KMS-11 (cell line): ENCODE data around the gene CD300H.
"Not testable (repeated sequence)": the region's sequence is repeated elsewhere in the genome, so short reads cannot be mapped to it uniquely, and the experiment has no call there.

Experiments used
- H2AFZ ChIP-seq: fragments of 200-600 bp; sonication (generic); 2 replicates; pipeline ENCODE4 v1.6.1; 2016; ENCODE audit warnings: antibody characterized with exemption, mixed run types, low read depth
- H3K27ac ChIP-seq: fragments of 200-600 bp; sonication (generic); 2 replicates; pipeline ENCODE4 v1.6.1; 2016; ENCODE audit warnings: mild to moderate bottlenecking, mixed run types
- H3K27me3 ChIP-seq: fragments of 200-600 bp; sonication (generic); 2 replicates; pipeline ENCODE4 v1.6.1; 2017; ENCODE audit warnings: mild to moderate bottlenecking, low read depth, mixed run types, moderate library complexity; ENCODE audit not compliant: insufficient read depth
- H3K36me3 ChIP-seq: fragments of 200-600 bp; sonication (generic); 2 replicates; pipeline ENCODE4 v1.6.1; 2017; ENCODE audit warnings: mild to moderate bottlenecking, mixed run types; ENCODE audit not compliant: insufficient read depth
- H3K4me1 ChIP-seq: fragments of 200-600 bp; sonication (generic); 2 replicates; pipeline ENCODE4 v1.6.1; 2016; ENCODE audit warnings: mild to moderate bottlenecking, low read depth, mixed run types; ENCODE audit not compliant: poor library complexity, severe bottlenecking
- H3K4me2 ChIP-seq: fragments of 200-600 bp; sonication (generic); 2 replicates; pipeline ENCODE4 v1.7.0; 2016; ENCODE audit warnings: mild to moderate bottlenecking, mixed run types
- H3K4me3 ChIP-seq: fragments of 200-600 bp; sonication (generic); IDR thresholded peaks from 2 replicates; pipeline ENCODE4 v1.6.1; 2017; ENCODE audit warnings: low read depth, low read length, mixed read lengths; ENCODE audit not compliant: insufficient read depth
- H3K79me2 ChIP-seq: fragments of 200-600 bp; sonication (generic); 2 replicates; pipeline ENCODE4 v1.6.1; 2016; ENCODE audit warnings: low read depth, mixed run types; ENCODE audit not compliant: insufficient read depth
- H3K9ac ChIP-seq: fragments of 200-600 bp; sonication (generic); 2 replicates; pipeline ENCODE4 v1.6.1; 2016; ENCODE audit warnings: mild to moderate bottlenecking, mixed run types
- H4K20me1 ChIP-seq: fragments of 200-600 bp; sonication (generic); 2 replicates; pipeline ENCODE4 v1.6.1; 2016; ENCODE audit warnings: mild to moderate bottlenecking, mixed run types; ENCODE audit not compliant: insufficient read depth
- TF ChIP-seq, protein P1 (sequence below): fragments of 200-600 bp; sonication (generic); conservative IDR thresholded peaks from 2 replicates; pipeline ENCODE4 v1.6.1; 2017; ENCODE audit warnings: low read depth, mild to moderate bottlenecking, antibody characterized with exemption, low read length, moderate library complexity, mixed read lengths

CD300H gene

DNA sequence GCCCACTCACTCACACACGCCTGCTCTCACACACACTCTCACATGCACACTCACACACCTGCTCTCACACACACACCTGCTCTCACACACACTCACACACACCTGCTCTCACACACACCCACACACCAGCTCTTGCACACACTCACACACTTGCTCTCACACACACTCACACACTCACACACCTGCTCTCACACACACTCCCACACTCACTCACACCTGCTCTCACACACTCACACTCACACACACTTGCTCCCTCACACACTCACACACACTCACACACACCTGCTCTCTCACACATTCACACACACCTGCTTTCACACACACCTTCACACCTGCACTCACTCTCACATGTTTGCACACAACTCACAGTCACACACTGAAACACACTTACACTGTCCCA is 4.0 kb downstream of the CD300H start:
- no peaks in the 10 kb centered on the region for H3K36me3 ChIP-seq
- no peak overlapping the region for H3K4me2 ChIP-seq
- H3K27ac ChIP-seq: no peak overlapping the region
- no peak overlapping the region for H2AFZ ChIP-seq
- peaks cover 79% of the 10 kb centered on the region for H3K27me3 ChIP-seq
- no peak overlapping the region for H3K9ac ChIP-seq
- no peaks in the 10 kb centered on the region for H3K79me2 ChIP-seq
- H4K20me1 ChIP-seq: no peaks in the 10 kb centered on the region
- H3K4me1 ChIP-seq: no peaks in the 10 kb centered on the region
- H3K4me3 ChIP-seq: no peak overlapping the region
- TF ChIP-seq, protein P1, sequence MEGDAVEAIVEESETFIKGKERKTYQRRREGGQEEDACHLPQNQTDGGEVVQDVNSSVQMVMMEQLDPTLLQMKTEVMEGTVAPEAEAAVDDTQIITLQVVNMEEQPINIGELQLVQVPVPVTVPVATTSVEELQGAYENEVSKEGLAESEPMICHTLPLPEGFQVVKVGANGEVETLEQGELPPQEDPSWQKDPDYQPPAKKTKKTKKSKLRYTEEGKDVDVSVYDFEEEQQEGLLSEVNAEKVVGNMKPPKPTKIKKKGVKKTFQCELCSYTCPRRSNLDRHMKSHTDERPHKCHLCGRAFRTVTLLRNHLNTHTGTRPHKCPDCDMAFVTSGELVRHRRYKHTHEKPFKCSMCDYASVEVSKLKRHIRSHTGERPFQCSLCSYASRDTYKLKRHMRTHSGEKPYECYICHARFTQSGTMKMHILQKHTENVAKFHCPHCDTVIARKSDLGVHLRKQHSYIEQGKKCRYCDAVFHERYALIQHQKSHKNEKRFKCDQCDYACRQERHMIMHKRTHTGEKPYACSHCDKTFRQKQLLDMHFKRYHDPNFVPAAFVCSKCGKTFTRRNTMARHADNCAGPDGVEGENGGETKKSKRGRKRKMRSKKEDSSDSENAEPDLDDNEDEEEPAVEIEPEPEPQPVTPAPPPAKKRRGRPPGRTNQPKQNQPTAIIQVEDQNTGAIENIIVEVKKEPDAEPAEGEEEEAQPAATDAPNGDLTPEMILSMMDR: no peak

DNA sequence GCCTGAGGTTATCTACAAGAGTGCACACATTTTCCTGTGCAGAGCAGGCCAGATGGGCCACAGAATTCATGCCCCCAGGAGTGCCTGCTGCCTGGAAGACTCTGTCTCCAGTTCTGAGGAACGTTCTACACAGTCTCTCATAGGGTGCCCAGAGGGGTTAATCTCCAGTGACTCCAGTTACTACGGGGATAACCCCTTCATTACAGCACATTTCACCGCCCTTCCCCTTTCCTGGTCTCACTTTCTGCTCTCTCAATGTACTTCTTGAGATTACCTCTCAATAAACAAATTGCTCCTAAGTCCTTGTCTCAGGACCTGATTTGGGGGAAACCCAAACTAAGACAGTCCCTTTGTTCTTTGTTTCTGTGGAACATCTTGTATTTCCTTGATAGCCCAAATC is 5.7 kb downstream of the CD300H start:
- peaks cover 78% of the 10 kb centered on the region for H3K27me3 ChIP-seq
- no peak overlapping the region for H3K4me2 ChIP-seq
- TF ChIP-seq, protein P1: no peak

DNA sequence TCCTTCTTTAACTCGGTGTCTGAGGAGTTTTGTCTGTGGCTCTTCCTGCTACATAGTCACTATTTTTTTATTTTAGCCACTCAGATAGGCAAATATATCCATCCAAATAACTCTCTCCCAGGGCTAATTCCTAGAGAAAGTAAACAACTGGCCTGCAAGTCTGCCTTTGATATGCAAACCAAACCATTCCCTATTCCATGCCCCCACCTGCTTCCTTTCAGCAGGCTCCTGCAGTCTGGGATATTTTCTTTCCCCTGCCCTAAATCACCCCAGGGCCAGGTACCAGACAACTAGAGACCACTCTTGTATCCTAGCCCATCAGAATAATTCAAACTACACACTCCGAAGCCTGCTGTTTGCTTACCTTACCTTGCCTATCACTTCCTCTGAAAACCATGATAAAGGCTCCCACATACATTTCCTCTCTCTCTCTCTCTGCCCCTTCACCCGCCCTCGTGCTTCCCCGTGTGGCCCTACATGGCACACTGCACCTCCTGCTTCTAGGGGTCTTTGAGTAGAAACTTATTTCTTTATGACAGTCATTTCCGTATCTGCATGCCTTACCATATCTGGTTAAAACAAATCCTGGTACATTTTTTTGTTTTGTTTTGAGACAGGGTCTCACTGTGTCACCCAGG is 8.3 kb downstream of the CD300H start:
- Histone ChIP-seq H3K27ac (no peak overlapping the region), H2AFZ (no peak overlapping the region), H3K9ac (no peak overlapping the region), H3K36me3 (no peaks in the 10 kb centered on the region), H3K27me3 (peaks cover 81% of the 10 kb centered on the region), H3K4me3 (no peak overlapping the region), H3K4me2 (no peak overlapping the region), H3K4me1 (no peaks in the 10 kb centered on the region), H3K79me2 (no peaks in the 10 kb centered on the region), H4K20me1 (no peaks in the 10 kb centered on the region)
- TF ChIP-seq, protein P1: no peak

More for the DNA sequence above, 5.7 kb downstream of the CD300H start:
- no peak overlapping the region for H3K4me3 ChIP-seq
- no peaks in the 10 kb centered on the region for H3K36me3 ChIP-seq
- no peaks in the 10 kb centered on the region for H4K20me1 ChIP-seq
- H2AFZ ChIP-seq: no peak overlapping the region
- no peak overlapping the region for H3K9ac ChIP-seq
- H3K4me1 ChIP-seq: no peaks in the 10 kb centered on the region
- no peaks in the 10 kb centered on the region for H3K79me2 ChIP-seq
- no peak overlapping the region for H3K27ac ChIP-seq

DNA sequence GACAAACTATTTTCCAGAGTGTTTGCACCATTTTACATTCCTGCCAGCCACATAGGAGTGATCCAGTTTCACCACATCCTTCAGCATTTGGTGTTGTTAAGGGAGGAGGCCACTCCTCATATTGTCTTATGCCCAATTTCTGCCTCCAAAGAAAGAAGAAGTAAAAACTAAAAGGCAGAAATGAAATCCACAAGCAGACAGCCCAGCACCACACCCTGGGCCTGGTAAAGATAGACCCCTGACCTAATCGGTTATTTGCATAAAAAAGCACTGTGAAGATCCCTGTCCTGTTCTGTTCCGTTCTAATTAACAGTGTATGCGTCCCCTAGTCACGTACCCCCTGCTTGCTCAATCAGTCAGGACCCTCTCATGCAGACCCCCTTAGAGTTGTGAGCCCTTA is 8.9 kb downstream of the CD300H start:
- peaks cover 82% of the 10 kb centered on the region for H3K27me3 ChIP-seq
- H3K4me1 ChIP-seq, H3K27ac ChIP-seq, H4K20me1 ChIP-seq, H3K36me3 ChIP-seq, H2AFZ ChIP-seq, H3K9ac ChIP-seq, H3K4me3 ChIP-seq, H3K79me2 ChIP-seq, H3K4me2 ChIP-seq: not testable (repeated sequence)

DNA sequence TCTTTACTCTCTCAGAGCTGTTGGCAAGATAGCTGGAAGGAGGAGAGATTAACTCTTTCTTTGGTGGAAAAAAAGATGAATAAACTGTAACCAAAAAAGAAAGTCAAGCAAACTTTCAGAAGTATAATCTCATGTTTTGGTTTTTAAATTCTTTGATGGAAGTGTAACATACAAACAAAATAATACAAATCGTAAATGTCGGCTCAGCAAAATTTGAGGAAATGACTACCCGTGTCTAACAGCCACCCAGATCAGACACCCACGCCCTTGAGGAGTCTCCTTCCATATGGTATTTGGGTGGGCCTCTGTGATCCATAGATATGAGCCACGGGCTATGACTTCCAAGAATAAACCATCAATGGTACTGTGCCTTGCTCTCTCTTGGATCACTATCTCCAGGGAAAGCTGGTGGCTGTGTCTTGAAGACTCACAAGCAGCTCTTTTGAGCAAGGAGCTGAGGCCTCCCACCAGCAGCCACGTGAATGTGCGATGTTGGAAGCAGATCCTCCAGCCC is 11.8 kb downstream of the CD300H start:
- Histone ChIP-seq H4K20me1 (no peaks in the 10 kb centered on the region), H3K36me3 (no peaks in the 10 kb centered on the region), H3K27ac (no peak overlapping the region), H3K27me3 (peaks cover 82% of the 10 kb centered on the region), H3K4me2 (no peak overlapping the region), H3K4me1 (no peaks in the 10 kb centered on the region), H3K4me3 (no peak overlapping the region), H3K79me2 (no peaks in the 10 kb centered on the region), H3K9ac (no peak overlapping the region), H2AFZ (no peak overlapping the region)
- TF ChIP-seq, protein P1: no peak
